ENCODE results near the gene TTC12.
"Not testable (repeated sequence)": the region's sequence is repeated elsewhere in the genome, so short reads cannot be mapped to it uniquely, and the experiment has no call there.

The TTC12 gene

GRCh38 chr11:113289431-113290187, 24.8 kb upstream of the TTC12 start:
- H3K4me3 ChIP-seq (ENCODE audit: control insufficient read depth, low read depth, low read length) = no peak overlapping the region
- TF ChIP-seq, protein P1, sequence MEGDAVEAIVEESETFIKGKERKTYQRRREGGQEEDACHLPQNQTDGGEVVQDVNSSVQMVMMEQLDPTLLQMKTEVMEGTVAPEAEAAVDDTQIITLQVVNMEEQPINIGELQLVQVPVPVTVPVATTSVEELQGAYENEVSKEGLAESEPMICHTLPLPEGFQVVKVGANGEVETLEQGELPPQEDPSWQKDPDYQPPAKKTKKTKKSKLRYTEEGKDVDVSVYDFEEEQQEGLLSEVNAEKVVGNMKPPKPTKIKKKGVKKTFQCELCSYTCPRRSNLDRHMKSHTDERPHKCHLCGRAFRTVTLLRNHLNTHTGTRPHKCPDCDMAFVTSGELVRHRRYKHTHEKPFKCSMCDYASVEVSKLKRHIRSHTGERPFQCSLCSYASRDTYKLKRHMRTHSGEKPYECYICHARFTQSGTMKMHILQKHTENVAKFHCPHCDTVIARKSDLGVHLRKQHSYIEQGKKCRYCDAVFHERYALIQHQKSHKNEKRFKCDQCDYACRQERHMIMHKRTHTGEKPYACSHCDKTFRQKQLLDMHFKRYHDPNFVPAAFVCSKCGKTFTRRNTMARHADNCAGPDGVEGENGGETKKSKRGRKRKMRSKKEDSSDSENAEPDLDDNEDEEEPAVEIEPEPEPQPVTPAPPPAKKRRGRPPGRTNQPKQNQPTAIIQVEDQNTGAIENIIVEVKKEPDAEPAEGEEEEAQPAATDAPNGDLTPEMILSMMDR (conservative IDR thresholded peaks at IDR 0.05; ENCODE audit: control insufficient read depth, insufficient read depth, low read depth, low read length) = peak; percentile 88
- peak; percentile 35 for DNase-seq (ENCODE audit: low read depth)

DNA sequence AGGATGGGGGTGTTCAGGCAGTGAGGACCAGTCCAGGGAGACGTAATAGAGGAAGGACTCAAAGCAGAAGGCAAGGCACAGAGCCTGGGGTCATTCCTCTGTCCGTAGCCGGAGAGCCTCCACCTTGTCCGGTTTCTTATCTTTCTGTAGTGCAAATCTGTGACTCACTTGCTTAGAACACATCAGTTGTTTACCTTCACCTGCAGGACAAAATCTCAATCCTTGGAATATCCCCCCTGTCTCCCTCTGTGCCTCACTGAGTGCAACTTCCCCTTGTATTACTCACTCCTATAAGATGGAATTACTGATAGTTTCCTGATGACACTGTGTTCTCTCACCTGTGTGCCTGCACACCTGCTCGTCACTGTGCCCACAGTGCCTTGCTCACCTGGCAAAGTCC, 20.4 kb upstream of the TTC12 start:
- no peak overlapping the region for H3K4me3 ChIP-seq (ENCODE audit: control insufficient read depth, low read depth, low read length)
- DNase-seq (ENCODE audit: low read depth) = no peak
- TF ChIP-seq, protein P1 (conservative IDR thresholded peaks at IDR 0.05; ENCODE audit: control insufficient read depth, insufficient read depth, low read depth, low read length) = no peak

DNA sequence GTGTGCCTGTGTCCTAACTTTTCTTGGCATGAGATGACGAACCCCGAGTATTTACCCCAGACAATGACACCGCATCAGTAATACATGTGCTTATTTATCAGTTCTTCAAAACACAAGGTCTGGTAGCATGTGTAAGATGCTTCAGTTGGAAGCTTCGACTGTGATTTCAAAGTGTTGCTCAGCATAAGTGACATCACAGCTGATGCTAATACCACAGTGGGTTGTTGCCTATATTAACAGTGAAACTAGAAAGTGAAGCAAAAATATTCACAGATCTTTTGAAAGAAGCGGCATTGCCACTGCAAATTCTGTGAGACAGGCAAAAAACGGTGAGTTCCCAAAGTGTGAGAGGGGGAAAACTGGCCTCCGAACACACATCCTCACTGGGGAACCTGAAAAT, 18.4 kb upstream of the TTC12 start:
- no peak for DNase-seq (ENCODE audit: low read depth)
- TF ChIP-seq, protein P1 (conservative IDR thresholded peaks at IDR 0.05; ENCODE audit: control insufficient read depth, insufficient read depth, low read depth, low read length) = no peak
- no peak overlapping the region for H3K4me3 ChIP-seq (ENCODE audit: control insufficient read depth, low read depth, low read length)

- DNase-seq (ENCODE audit: low read depth) = no peak
Measured at GRCh38 chr11:113296447-113297205, 17.8 kb upstream of the TTC12 start.

DNA sequence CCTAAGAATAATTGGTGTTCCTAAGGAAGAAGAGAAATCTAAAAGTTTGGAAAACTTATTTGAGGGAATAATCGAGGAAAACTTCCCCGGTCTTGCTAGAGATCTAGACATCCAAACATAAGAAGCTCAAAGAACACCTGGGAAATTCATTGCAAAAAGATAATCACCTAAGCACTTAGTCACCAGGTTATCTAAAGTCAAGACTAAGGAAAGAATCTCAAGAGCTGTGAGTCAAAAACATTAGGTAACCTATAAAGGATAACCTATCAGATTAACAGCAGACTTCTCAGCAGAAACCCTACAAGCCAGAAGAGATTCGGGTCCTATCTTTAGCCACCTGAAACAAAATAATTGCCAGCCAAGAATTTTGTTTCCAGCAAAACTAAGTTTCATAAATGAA, 15.9 kb upstream of the TTC12 start:
- H3K4me3 ChIP-seq (ENCODE audit: control insufficient read depth, low read depth, low read length); DNase-seq (ENCODE audit: low read depth): not testable (repeated sequence)

More at GRCh38 chr11:113296447-113297205, 17.8 kb upstream of the TTC12 start:
- TF ChIP-seq, protein P1 (conservative IDR thresholded peaks at IDR 0.05; ENCODE audit: control insufficient read depth, insufficient read depth, low read depth, low read length) = no peak
- no peak overlapping the region for H3K4me3 ChIP-seq (ENCODE audit: control insufficient read depth, low read depth, low read length)

DNA sequence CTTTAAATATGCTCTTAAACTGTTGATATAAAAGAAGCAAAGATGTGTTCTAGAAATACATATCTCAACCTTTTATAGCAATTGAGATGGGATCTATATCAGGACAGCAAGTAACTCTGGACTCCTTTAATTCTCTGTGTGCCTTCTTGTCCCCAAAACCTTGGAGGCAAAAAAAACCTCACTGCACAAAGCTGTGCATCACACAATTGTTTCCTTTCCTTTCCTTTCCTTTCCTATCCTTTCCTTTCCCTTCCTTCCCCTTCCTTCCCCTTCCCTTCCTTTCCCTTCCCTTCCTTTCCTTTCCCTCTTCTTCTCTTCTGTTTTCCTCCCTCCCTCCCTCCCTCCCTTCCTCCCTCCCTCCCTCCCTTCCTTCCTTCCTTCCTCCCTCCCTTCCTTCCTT, 9.5 kb upstream of the TTC12 start:
- TF ChIP-seq, protein P1 (conservative IDR thresholded peaks at IDR 0.05; ENCODE audit: control insufficient read depth, insufficient read depth, low read depth, low read length) = no peak
- no peak for DNase-seq (ENCODE audit: low read depth)
- H3K4me3 ChIP-seq (ENCODE audit: control insufficient read depth, low read depth, low read length) = no peak overlapping the region
